Pancreas (tissue), 10 donors: ENCODE data around the gene RAB35. TPM values are rescaled to one million over a fixed set of nuclear protein-coding genes. Genes with fewer than 3 reads are reported as not detected.
"Not testable (repeated sequence)": the region's sequence is repeated elsewhere in the genome, so short reads cannot be mapped to it uniquely, and the experiment has no call there.

ENCODE experiments used
- ATAC-seq, 4 donors: fragments of 200-7000 bp; cut with Tn5 transposase; one replicate each; pipeline versions ENCODE4 v1.8.0 to v1.9.1; 2020; ENCODE audit warnings: mild to moderate bottlenecking in 4 of 4, moderate library complexity in 4 of 4
- DNase-seq, 6 donors: peaks; one replicate each; pipeline ENCODE4 v3.0.0-alpha.2; 2020
- FAIRE-seq: peaks from 2 replicates; lab custom pipeline; 2012; peaks lifted over from hg19 to GRCh38; lab: Jason Lieb, UNC
- H3K27ac ChIP-seq, 4 donors: fragments of 200-600 bp; sonication (generic); 1 replicate in 3 of 4; 2 replicates in 1 of 4; pipeline versions ENCODE4 v1.5.0 to v1.8.0; 2020
- H3K27me3 ChIP-seq, 4 donors: fragments of 200-600 bp; one replicate each; pipeline ENCODE4 v1.8.0; 2021
- H3K36me3 ChIP-seq, 3 donors: fragments of 200-600 bp; sonication (generic) in 1 of 3; one replicate each; pipeline versions ENCODE4 v1.5.0 to v1.8.0; 2020 to 2021
- H3K4me1 ChIP-seq, 3 donors: fragments of 200-600 bp; one replicate each; pipeline ENCODE4 v1.8.0; 2021
- H3K4me3 ChIP-seq, 4 donors: fragments of 200-600 bp; sonication (generic) in 2 of 4; one replicate each; pipeline versions ENCODE4 v1.5.0 to v1.8.0; 2020 to 2021
- H3K9me3 ChIP-seq, 4 donors: fragments of 200-600 bp; one replicate each; pipeline ENCODE4 v1.8.0; 2021
- WGBS, 2 donors: extraction: QIAGEN DNeasy Blood & Tissue Kit; methylation state at CpG; one replicate each; pipeline ENCODE4 v1.1.7; 2013; 5-methylcytosine and 5-hydroxymethylcytosine counted together
- intact Hi-C, 3 donors: fragments of 100-400 bp; cut with DNase I; formaldehyde crosslinking; loops; one replicate each; pipeline versions ENCODE4 v1.11.1 to v1.14.2; 2022
- microRNA-seq, 2 donors: library from miRNA; unstranded; fragments of <30 nt; microRNA quantifications; one replicate each; pipeline versions ENCODE4 to v1.1.0, GENCODE V29; 2019 to 2020
- polyA plus RNA-seq, 2 donors: library from polyadenylated mRNA; stranded (reverse); fragments of 200-250 nt; gene quantifications; one replicate each; pipeline ENCODE4 v1.2.3, GENCODE V29; 2013
- total RNA-seq, 6 donors: library from RNA; stranded (reverse); fragmentation: NEBNext Ultra II Directional in 4 of 6; extraction: Animal tissue kit (Norgen Biotek cat#: 25700) in 4 of 6; gene quantifications; one replicate each; pipeline versions ENCODE4 v1.2.1 to v1.2.4, GENCODE V29; 2021 to 2023
- TF ChIP-seq, protein P1 (sequence below), 4 donors: fragments of 200-600 bp; sonication (generic) in 3 of 4; IDR thresholded peaks; one replicate each; pipeline versions ENCODE4 v1.5.0 to v1.8.0; 2021; ENCODE audit warnings: antibody characterized with exemption in 4 of 4
- donor health status: healthy with polysubstance abuse.
- donor health status: DM: no; HTN: no; CAD: no; lungs with moderate emphysema.
- donor health status: DM: no; HTN: no; CAD: no.
- donor health status: control.
- donor health status: control.
- donor health status: Bipolar disorder and iron deficiency.
- donor health status: DM: yes; HTN: yes; CAD: no.
- donor health status: DM: no; HTN: no; CAD: no.
- donor health status: DM: no; HTN: no; CAD: no.
- donor health status: DM: yes; HTN: yes; CAD: no.

RAB35 gene
- total and polyA plus RNA-seq, 8 donors, result 10.7 to 23.0 (median 14.5) TPM

DNA sequence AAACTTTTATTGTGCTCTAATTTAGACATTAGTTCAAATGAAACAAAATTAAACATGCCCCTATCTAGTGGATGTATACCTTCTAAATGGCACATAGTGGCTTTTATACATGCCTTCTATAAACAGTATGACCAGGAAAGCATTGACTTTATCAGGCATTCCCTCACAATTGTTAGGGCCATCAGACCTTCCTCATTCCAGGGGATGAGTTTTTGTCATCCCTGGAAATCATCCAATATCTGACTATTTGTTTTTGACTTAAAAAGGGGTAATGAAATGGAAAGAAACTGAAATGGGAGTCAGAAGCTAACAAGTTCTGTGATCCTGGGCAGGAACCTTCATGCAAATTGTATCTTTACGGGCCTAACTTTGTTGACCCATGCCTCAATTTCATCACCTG lies 69.5 kb downstream of the RAB35 start:
- no peak for DNase-seq
- Histone ChIP-seq H3K36me3 (no peaks in the 10 kb centered on the region), H3K9me3 (no peaks in the 10 kb centered on the region), H3K4me1 (no peaks in the 10 kb centered on the region), H3K27me3 (no peaks in the 10 kb centered on the region), H3K27ac (no peak overlapping the region), H3K4me3 (no peak overlapping the region)
- no peak for FAIRE-seq
- TF ChIP-seq, protein P1, sequence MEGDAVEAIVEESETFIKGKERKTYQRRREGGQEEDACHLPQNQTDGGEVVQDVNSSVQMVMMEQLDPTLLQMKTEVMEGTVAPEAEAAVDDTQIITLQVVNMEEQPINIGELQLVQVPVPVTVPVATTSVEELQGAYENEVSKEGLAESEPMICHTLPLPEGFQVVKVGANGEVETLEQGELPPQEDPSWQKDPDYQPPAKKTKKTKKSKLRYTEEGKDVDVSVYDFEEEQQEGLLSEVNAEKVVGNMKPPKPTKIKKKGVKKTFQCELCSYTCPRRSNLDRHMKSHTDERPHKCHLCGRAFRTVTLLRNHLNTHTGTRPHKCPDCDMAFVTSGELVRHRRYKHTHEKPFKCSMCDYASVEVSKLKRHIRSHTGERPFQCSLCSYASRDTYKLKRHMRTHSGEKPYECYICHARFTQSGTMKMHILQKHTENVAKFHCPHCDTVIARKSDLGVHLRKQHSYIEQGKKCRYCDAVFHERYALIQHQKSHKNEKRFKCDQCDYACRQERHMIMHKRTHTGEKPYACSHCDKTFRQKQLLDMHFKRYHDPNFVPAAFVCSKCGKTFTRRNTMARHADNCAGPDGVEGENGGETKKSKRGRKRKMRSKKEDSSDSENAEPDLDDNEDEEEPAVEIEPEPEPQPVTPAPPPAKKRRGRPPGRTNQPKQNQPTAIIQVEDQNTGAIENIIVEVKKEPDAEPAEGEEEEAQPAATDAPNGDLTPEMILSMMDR (IDR thresholded peaks at IDR 0.05), result no peak
- 92 to 95% methylated on average over 1 of the region's 1 CpG for WGBS, 2 donors
- ATAC-seq, result no peak
- intact Hi-C loops, result no loop called here

DNA sequence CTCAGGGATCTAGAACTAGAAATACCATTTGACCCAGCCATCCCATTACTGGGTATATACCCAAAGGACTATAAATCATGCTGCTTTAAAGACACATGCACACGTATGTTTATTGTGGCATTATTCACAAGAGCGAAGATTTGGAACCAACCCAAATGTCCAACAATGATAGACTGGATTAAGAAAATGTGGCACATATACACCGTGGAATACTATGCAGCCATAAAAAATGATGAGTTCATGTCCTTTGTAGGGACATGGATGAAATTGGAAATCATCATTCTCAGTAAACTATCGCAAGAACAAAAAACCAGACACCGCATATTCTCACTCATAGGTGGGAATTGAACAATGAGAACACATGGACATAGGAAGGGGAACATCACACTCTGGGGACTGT lies 71.2 kb downstream of the RAB35 start:
- H3K4me3 ChIP-seq, H3K27me3 ChIP-seq, H3K27ac ChIP-seq, intact Hi-C loops, DNase-seq, ATAC-seq, FAIRE-seq, H3K36me3 ChIP-seq, H3K9me3 ChIP-seq, H3K4me1 ChIP-seq: not testable (repeated sequence)
- 94 to 95% methylated on average over 3 of the region's 5 CpGs for WGBS, 2 donors

Small RNAs within 50 kb of the gene (microRNA-seq; reads per million reads assigned to microRNA genes)
- gene MIR4498, result 0.29 to 0.39 reads per million in 2 donors

Other genes starting within 250 kb of the RAB35 start
- gene CIT, start 239.4 kb downstream of the RAB35 start, total RNA-seq, result 1 to 10 TPM in 2 of 6 donors, under 1 TPM in 4; 0.56 to 2.7 (median 0.84) TPM
- gene CIT, start 239.4 kb downstream of the RAB35 start, polyA plus RNA-seq, result 1 to 10 TPM in 1 of 2 donors, under 1 TPM in 1; 0.38 to 1.0 TPM
- gene BICDL1, start 127.5 kb downstream of the RAB35 start, total RNA-seq, result 1 to 10 TPM; 2.0 to 8.0 (median 5.9) TPM
- gene BICDL1, start 127.5 kb downstream of the RAB35 start, polyA plus RNA-seq, result 10 to 100 TPM; 19.2 to 23.0 TPM
- gene GCN1, start 78.0 kb upstream of the RAB35 start, total RNA-seq, result 10 to 100 TPM; 35.3 to 54.1 (median 40.4) TPM
- gene GCN1, start 78.0 kb upstream of the RAB35 start, polyA plus RNA-seq, result 10 to 100 TPM; 18.9 to 32.4 TPM
- 1,000 to 10,000 TPM; 1,016 to 2,628 (median 1,602) TPM for gene RPLP0, start 84.4 kb upstream of the RAB35 start, total RNA-seq
- gene RPLP0, start 84.4 kb upstream of the RAB35 start, polyA plus RNA-seq, result 1,000 to 10,000 TPM; 1,778 to 1,915 TPM
- gene PXN, start 149.0 kb upstream of the RAB35 start, total RNA-seq, result 10 to 100 TPM; 20.9 to 37.5 (median 26.2) TPM
- 10 to 100 TPM; 45.4 to 59.0 TPM for gene PXN, start 149.0 kb upstream of the RAB35 start, polyA plus RNA-seq
- gene RNU4-2, start 175.2 kb upstream of the RAB35 start, total RNA-seq, result 1,000 to 10,000 TPM; 3,497 to 6,395 (median 4,297) TPM
- not detected for gene RNU4-2, start 175.2 kb upstream of the RAB35 start, polyA plus RNA-seq
- gene RNU4-1, start 176.5 kb upstream of the RAB35 start, total RNA-seq, result 1,000 to 10,000 TPM in 5 of 6 donors, 100 to 1,000 TPM in 1; 597 to 2,620 (median 1,226) TPM
- not detected for gene RNU4-1, start 176.5 kb upstream of the RAB35 start, polyA plus RNA-seq
- 1 to 10 TPM in 4 of 6 donors, under 1 TPM in 2; 0.56 to 2.4 (median 1.3) TPM for gene SIRT4, start 185.6 kb upstream of the RAB35 start, total RNA-seq
- 1 to 10 TPM; 1.4 to 2.1 TPM for gene SIRT4, start 185.6 kb upstream of the RAB35 start, polyA plus RNA-seq
- gene PLA2G1B, start 211.0 kb upstream of the RAB35 start, total RNA-seq, result over 10,000 TPM in 2 of 6 donors, 1,000 to 10,000 TPM in 4; 4,900 to 12,528 (median 8,049) TPM
- 1,000 to 10,000 TPM; 7,592 to 7,821 TPM for gene PLA2G1B, start 211.0 kb upstream of the RAB35 start, polyA plus RNA-seq